Epithelial cell of esophagus (primary cell): ENCODE measurements around the gene SLC12A9.
"Not testable (repeated sequence)": the region's sequence is repeated elsewhere in the genome, so short reads cannot be mapped to it uniquely, and the experiment has no call there.

Source experiments
- DNase-seq: peaks from one replicate; pipeline ENCODE4 v3.0.0; 2010; ENCODE audit warnings: low read depth
- H3K4me3 ChIP-seq: 2 replicates; pipeline ENCODE4 v1.5.1; 2011; ENCODE audit warnings: mild to moderate bottlenecking, low read length, control low read depth
- CTCF ChIP-seq: IDR thresholded peaks from 2 replicates; pipeline ENCODE4 v1.5.1; 2011; ENCODE audit warnings: low read depth, mild to moderate bottlenecking, low read length, control low read depth, inconsistent platforms; ENCODE audit not compliant: insufficient read depth; ENCODE audit errors: missing control alignments

Gene SLC12A9

GRCh38 chr7:100811480-100811879 lies 41.0 kb upstream of the SLC12A9 start:
- H3K4me3 ChIP-seq = no peak overlapping the region
- DNase-seq = no peak
- no peak for TF ChIP-seq CTCF

GRCh38 chr7:100812729-100813128 lies 39.8 kb upstream of the SLC12A9 start:
- no peak for TF ChIP-seq CTCF
- H3K4me3 ChIP-seq = no peak overlapping the region

GRCh38 chr7:100816515-100816914 lies 36.0 kb upstream of the SLC12A9 start:
- not testable (repeated sequence) for DNase-seq, H3K4me3 ChIP-seq

More at GRCh38 chr7:100812729-100813128, 39.8 kb upstream of the SLC12A9 start:
- no peak for DNase-seq

GRCh38 chr7:100817097-100817496 lies 35.4 kb upstream of the SLC12A9 start:
- TF ChIP-seq CTCF = no peak

GRCh38 chr7:100818366-100818765 lies 34.1 kb upstream of the SLC12A9 start:
- H3K4me3 ChIP-seq = no peak overlapping the region
- DNase-seq = no peak
- no peak for TF ChIP-seq CTCF

More at GRCh38 chr7:100817097-100817496, 35.4 kb upstream of the SLC12A9 start:
- no peak overlapping the region for H3K4me3 ChIP-seq
- DNase-seq = no peak

- TF ChIP-seq CTCF = no peak
- no peak for DNase-seq
- no peak overlapping the region for H3K4me3 ChIP-seq
Observed at GRCh38 chr7:100818825-100819224, 33.7 kb upstream of the SLC12A9 start.

GRCh38 chr7:100819586-100819985 lies 32.9 kb upstream of the SLC12A9 start:
- no peak overlapping the region for H3K4me3 ChIP-seq
- DNase-seq = no peak
- no peak for TF ChIP-seq CTCF
